NCI-H82 treated with DMSO at 0.1 percent for 48 hours (cell line): ENCODE results near the gene ITCH.

Experiments used
- DNase-seq: peaks from one replicate; lab custom pipeline; 2025; ENCODE audit not compliant: unreplicated experiment; lab: John Stamatoyannopoulos, UW

Gene ITCH

DNA sequence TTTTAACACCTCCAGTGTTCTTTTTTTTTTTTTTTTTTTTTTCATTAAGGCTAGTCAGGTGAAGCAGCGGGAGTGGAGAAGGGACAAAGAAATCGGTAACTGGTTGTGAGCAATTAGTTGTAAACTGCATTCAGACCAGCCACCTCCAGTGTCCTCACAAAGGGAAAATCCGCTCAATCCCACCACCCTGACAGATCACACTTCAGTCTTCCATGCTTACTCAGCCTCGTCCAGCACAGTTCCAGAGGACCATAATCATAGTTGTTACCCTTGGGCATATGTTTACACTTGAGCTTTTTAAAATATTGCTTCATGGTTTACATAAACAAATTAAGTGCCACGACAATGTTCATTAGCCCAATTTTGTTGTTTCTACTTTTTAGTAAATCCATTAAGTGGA, 163.4 kb downstream of the ITCH start:
- DNase-seq, result no peak

DNA sequence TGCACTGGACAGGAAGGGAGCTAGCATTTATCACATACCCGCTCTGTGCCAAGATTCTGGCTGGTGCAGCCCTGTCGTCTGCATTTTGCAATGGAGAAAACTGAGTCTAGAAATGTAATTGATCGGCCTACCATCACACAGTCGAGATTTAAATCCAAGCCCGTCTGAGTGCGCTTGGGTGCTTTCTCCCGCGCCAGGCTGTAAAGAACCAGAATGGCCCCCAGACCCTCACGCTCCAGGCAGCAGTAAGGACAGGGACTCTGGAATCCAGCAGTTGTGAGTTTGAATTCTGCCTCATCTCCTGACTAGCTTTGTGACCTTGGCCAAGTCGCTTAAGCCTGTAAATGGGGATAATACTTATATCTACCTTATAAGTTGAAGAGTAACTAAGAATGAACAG, 163.9 kb downstream of the ITCH start:
- no peak for DNase-seq

DNA sequence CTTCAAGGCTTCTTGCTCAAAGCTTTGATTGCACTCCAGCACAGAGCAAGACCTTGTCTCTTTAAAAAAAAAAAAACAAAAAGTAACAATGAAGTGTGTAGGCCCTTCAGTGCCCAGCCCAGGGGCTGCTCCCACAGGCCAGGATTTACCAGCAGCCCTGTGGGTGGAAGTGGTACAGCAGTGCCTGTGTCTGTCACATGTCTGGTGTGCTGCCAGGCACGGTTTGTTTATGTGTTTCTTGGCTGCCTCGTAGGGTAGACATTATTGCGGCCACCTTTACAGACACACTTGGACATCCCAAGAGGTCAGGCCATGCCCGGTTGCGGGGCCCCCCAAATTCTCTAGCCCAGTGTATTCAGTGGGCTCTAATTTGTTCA, 165.8 kb downstream of the ITCH start:
- DNase-seq, result no peak

DNA sequence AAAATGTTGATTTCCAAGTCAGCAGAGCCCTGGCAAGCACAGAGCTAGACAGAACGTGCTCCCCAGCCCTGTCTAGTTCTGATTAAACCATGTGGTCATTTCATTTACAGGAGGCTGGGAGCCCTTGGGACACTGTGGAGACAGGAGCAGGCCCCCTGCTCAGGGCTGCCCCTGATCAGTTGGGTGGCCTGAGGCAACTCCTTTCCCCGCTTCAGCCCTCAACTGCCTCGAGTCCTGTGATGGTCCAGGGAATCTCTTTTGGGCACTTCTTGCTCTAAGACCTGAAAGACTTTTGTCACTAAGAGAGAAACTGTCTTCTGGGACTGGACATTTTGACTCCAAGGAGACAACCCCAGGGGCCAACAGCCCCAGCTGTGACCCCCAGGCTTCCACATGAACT, 166.7 kb downstream of the ITCH start:
- DNase-seq, result no peak

DNA sequence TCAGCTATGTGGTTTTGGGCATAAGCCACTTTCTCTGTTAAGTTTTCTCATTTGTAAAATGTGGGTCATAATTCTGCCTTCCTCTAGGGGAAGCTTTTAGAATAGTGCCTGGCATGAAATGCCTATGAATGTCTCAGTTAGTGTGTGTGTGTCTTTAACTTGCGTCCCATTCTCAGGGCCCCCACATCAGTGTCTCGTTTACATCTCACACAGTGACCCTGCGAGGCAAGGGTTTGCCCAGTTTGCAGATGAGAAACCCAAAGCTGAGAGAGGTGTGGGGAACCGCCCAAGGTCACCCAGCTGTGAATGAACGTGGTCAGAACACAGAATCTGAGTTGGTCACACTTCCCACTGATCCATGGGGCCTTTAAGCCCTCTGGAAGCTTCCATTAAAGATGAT, 167.3 kb downstream of the ITCH start:
- no peak for DNase-seq

DNA sequence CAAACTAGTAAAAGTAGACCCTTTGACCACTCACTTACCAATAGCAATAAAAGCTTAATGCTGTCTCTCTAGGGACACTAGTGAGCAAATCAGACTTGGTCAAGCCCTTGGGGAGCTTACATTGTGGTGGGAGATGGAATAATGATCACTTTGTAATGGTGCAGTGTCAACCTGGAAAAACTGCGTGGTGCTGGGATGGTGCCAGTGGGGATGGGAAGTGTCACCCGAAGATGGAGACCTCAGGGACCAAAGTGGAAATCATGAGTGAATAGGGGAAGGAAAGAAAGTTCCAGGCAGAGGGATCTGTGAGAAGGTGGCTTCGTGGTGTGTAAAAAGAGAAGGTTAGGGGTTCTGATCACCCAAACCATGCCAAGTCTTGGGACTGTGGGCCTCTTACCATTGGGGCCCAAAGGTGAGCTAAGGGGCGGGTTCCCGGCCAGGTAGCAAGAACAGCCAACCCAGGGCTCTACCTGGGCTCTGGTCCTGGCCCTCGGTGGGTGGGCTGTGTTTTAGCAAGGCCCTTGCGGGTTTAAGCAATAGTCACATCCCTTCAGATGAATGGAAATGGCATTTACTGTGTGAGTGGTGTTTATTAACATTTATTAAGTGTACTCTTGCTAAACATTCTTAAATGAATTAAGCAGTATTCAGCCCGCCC, 168.7 kb downstream of the ITCH start:
- DNase-seq, result no peak

DNA sequence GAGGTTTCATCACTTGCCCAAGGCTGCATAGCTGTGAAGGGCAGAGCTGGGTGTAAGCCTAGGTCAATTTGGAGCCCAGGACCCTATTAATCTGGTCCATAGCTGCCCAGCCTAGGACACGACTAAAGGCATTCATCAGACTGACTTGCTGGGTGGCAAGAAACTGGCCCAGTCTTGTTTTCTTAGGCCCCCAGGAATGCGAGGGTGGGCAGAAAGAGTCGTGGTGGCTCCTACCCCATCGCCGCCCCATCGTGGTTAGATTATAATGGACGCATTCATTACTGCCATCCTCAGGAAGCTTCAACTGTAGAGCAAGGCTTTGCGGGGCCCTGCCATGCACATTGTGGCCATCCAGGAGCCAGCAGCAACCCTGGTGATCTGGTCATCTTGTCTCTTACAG, 169.2 kb downstream of the ITCH start:
- no peak for DNase-seq

DNA sequence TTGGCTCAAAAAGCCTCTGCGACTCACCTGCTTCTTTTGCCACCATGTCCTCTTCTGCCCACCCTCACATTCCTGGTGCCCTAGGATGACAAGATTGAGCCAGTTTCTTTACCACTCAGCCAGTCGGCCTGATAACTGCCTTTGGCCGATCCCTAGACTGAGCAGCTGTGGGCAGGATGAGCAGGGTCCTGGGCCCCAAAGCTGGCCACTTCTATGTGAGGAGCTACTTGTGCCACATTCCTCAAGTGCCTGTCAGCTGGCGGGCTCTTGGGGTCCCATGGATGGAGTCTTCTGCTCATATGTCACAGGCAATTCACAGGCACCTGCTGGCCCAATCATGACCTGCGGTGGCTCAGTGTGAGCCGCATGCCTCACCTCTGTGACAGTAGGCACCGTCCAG, 169.7 kb downstream of the ITCH start:
- DNase-seq, result no peak

DNA sequence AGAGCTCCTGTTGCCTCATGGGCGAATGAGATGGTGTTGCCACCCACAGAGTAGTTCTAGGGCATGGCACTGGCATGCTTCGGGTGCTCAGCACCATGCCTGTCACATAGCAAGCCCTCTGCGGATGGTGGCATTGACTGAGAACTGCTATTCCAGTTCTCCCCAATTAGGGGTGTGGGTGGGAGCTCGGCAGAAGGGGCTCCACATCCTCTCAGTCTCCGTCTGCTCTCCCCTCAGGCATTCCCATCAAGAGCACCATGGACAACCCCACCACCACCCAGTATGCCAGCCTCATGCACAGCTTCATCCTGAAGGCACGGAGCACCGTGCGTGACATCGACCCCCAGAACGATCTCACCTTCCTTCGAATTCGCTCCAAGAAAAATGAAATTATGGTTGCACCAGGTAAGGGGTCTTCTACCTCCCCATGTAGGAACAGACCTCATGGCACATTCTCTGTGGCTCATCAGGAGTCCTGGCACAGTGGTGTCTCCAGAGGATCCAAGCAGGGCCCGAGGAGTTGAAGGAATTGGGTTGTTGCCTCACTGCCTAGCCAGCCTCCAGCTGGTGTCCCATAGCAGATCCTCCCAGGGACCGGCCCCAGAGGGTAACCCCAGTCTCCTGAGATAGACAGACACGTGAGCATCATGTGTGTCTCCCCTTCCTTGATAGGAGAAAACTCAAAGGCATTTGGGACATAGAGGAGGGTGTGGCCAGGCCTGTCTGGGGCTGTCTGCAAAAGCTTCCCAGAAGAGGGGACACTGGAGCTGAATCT, 171.5 kb downstream of the ITCH start:
- no peak for DNase-seq

DNA sequence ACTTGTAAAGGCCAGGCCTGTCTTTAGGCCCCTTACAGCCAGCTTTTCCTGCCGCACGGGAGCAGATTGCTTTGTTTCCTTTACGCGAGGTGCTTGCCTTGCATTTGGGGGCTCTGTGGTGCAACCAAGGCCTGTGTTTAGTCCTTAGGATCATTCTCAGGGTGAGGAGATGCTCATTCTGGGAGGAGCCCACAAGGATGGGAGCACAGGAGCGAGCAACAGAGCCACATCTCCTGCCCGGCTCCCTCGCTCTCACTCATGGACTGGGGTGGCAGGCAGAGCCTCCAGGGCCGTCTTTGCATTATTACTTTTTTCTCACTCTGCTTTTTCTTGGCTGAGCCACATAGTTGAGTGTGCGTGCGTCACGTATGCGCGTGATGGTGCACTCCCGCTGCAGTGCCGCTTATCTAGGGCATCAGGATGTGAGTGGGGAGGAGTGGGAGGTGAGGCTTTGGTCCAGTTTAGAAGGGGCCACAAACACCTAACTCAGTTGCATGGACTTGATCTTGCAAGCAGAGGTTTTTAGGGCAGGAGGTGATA, 172.3 kb downstream of the ITCH start:
- no peak for DNase-seq

DNA sequence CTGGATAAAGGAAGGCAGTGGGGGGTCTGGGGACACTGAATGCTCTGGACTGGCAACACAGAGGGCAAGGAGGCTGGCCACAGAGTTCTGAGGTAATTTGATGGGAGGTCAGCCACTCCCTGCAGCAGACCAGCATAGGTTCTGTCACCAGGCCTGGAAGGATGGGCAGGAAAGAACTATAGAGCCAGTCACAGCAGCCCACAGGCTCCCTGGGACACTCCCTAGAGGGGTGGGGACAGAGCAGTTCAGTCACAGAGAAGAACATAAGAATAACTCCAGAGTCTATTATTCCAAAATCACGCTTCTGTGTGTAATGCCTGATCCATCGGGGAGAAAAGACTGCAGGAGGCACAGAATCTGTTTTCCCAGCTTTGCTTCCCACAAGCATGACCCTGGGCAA, 172.8 kb downstream of the ITCH start:
- DNase-seq, result no peak

DNA sequence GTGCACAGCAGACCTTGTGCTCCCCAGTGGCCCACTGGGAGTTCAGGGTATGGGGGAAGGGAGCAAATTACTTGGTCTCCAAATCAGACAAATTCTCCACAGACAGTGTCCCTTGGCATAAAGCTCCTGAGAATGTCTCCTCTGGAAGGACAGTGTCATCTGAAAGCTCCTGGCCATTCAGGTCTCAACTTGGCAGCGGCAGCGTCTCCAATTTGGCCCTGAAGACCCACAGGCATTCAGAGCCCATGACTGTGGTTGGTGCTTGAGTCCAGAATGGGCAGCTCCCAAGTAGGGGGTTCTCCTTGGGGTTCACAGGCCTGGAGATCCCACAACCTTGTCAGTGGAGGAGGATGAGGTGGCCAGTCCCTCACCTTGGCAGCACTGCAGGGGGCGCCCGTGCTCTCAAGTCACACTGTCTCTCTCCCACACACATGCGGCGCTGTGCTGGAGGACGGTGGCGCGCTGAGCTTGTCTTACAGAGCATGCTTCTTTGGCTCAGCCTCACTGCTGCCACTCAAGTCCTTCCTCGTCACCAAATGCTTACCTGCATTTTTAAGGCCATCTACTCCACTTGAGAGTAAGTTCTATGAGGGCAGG, 173.8 kb downstream of the ITCH start:
- peak; percentile 11 for DNase-seq

DNA sequence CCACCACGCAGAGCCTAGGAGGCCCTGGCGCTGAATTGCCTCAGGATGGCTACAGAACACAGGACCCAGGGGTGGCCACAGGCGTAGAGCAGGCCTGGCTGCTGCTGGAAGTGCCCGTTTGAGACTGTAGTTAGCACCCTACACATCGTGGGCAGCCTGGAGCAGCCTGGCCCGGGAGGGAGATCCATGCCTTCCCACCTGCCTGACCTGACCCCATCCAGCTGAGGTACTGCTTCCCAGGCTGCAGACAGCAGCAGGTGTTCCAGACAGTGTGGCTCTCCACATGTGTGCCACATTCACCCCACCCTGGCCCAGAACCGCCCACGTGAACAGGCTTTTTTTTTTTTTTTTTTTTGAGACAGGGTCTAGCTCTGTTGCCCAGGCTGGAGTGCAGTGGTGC, 174.6 kb downstream of the ITCH start:
- no peak for DNase-seq

DNA sequence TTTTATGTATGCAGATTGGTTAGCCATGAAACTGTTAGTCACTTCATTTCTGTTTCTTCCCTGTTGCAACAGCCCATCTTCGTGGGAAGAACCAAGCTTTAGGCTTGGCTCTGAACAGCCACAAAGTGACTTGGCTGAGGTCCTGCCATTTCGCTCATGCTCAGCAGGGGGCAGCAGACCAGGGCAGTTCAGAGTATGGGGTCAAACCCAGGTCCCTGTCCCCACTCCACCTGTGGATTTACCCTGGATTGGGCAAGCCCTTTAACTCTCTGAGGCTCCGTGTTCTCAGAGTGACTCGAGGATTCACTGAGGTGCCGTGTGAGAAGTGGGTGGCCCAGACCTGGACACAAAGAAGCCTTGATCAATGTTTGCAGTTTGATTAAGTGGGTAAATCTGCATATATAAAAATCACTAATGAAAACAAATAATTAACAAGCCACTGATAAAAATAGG, 175.6 kb downstream of the ITCH start:
- peak; percentile 22 for DNase-seq

DNA sequence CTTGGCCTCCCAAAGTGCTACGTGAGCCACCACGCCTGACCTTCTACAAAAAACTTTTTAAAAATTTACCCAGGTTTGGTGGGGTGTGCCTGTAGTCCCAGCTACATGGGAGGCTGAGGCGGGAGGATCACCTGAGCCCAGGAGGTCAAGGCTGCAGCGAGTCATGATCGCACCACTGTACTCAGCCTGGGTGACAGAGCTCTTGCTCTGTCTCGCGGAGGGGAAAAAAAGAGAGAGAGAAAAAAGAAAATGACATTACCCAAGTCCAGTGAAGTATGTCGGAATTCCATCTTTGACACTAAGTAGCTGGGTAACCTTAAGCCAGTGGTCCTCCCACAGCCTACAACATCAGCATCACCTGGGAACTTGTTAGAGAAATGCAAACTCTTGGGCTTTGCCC, 176.7 kb downstream of the ITCH start:
- no peak for DNase-seq

DNA sequence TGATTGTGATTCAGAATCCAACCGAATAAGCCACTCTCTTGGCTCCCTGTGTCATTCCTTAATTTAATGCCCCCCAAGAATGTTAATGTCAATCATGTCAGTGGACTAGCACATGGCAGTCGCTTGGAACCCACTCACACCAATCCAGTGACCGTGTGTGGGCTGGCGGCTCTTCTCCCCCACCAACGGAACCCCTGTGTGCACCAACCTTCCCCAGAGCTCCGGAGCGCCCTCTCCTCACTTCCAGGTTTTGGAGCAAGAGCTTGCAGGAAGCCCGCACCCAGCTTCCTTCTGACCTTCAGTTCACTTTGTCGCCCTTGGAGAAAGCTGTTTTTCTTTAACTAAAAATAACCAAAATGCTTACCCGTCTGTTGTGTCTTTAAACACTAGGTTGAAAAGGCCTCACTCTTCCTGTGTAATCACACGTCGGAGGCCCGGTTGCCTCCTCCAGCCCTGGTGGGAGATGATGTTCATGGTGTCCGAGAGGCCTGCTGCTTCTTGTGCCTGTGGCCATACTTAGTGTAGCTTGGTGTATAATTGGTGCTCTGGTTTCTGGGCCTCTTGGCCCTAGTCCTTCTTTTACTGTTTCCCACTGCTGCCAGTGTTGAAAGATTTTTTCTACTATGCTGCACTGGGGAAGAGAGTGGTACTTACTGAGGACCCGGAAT, 177.7 kb downstream of the ITCH start:
- no peak for DNase-seq

DNA sequence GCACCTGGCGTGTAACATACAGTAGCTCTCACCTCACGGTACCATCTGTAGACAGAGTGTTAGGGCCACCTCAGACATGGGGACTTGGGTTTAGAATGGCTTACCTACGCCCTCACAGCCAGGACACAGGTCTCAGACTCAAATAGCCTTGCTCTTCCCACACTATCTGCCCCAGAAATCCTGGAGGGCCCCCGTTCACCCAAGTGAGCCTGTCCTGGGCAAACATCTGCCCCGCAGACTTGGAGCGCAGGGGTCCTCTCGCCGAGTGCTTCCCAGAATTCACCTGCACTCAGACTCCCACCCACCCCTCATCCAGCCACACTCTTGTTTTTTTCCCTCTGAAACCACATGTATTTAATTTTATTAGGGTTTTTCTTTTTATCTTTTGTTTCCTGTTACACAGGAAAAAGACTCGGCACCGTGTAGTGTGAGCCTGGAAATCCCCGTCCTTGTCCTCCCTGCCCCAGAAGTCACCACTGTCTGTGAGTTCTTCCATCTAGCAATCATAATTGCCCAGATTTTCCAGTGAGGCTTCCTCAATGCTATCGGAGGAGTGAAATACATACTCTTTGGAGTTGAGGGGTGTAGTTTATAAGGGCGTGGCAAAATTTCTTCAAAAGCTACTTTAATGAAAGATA, 178.3 kb downstream of the ITCH start:
- no peak for DNase-seq

DNA sequence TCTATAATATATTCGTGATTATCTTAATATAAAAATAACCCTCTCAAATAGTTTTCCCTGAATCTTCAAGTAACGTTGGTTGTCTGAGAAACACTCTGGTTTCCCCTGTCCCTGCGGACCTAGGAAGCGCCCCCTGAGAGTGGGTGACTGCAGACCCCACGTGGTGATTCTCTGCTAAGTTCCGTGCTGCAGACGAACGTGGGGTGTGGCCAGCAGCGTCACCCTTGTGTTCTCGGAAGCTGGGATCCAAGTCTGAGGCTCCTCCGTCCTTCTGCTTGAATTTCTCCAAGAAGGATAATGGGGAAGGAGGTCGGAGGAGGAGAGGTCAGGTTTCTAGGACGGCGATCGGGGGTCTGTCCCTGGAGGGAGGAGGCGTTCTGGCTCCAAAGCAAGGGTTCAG, 178.8 kb downstream of the ITCH start:
- no peak for DNase-seq

DNA sequence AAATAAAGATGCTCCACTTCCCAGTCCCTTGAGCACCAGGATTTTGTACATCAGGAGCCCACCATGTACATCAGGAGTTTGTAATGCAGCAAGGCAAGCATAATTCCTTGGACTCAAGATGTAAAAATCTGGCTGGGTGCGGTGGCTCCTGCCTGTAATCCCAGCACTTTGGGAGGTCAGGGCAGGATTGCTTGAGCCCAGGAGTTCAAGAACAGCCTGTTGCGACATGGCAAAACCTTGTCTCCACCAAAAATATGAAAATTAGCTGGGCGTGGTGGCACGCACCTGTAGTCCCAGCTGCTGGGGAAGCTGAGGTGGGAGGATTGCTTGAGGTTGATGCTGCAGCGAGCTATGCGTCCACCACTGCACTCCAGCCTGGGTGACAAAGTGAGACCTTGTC, 179.4 kb downstream of the ITCH start:
- DNase-seq, result no peak

DNA sequence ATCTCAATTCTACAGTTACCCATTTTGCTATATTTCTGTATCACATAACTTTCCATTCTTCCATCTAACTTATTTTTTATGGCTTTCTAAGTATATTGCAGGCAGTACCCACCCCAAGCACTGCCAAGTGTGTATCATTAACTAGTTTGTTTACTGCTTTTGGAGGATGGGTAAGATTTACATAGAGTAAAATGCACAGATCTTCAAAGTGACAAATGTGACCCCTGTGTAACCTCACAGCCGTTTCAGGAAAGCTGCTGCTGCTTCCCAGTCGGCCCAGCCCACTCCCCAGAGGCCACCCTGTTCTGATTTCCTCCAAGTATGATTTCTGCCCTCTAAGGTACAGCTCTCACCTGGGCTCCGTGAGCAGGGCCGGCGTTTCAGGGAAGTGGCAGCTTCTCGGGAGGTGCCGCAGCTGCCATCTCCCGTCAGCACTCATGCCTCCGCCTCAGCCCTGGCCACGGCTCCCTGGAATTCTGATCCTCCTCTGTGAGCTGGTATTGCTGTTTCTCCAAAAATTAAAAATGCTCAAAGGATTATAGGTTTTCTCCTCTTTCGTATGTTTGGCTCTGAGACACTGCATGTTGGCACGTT, 180.5 kb downstream of the ITCH start:
- DNase-seq, result no peak
